Endometrial microvascular endothelial cells (primary cell): ENCODE measurements around the gene RFX5. TPM values are rescaled to one million over a fixed set of nuclear protein-coding genes. Genes with fewer than 3 reads are reported as not detected.
"Not testable (repeated sequence)": the region's sequence is repeated elsewhere in the genome, so short reads cannot be mapped to it uniquely, and the experiment has no call there.

ENCODE experiments used
- in situ Hi-C: cut with HindIII; loops from 2 replicates; pipeline ENCODE4 v1.10.0; 2017; ENCODE audit warnings: low sequenced_read_pairs, low pct_unique_long_range_greater_than_20kb; ENCODE audit errors: inconsistent ontology term
- total RNA-seq: library from RNA; depleted of rRNA; stranded (reverse); fragments of >200 nt; gene quantifications from one replicate; pipeline ENCODE4 v1.2.3, GENCODE V29; 2015; ENCODE audit errors: inconsistent ontology term

Gene RFX5
- total RNA-seq, 1 donor from 2014 or later, result 64.3 TPM

- in situ Hi-C loops, result no loop called here
Observed at GRCh38 chr1:151364996-151365395, 17.9 kb upstream of the RFX5 start.

GRCh38 chr1:151362308-151363155 is 15.5 kb upstream of the RFX5 start:
- in situ Hi-C loops, result no loop called here

- in situ Hi-C loops, result no loop called here
Observed at GRCh38 chr1:151361883-151362282, 14.8 kb upstream of the RFX5 start.

GRCh38 chr1:151356696-151357095 is 9.6 kb upstream of the RFX5 start:
- in situ Hi-C loops, result no loop called here

- in situ Hi-C loops, result no loop called here
Observed at GRCh38 chr1:151352021-151352718, 5.1 kb upstream of the RFX5 start.

GRCh38 chr1:151350323-151350722 is 3.3 kb upstream of the RFX5 start:
- in situ Hi-C loops, result not testable (repeated sequence)

- in situ Hi-C loops, result no loop called here
Observed at GRCh38 chr1:151347523-151348246, 633 bp upstream of the RFX5 start.

GRCh38 chr1:151346082-151346768 is 827 bp downstream of the RFX5 start:
- in situ Hi-C loops, result no loop called here

GRCh38 chr1:151344291-151344690 is 2.8 kb downstream of the RFX5 start:
- in situ Hi-C loops, result no loop called here

GRCh38 chr1:151343587-151343986 is 3.5 kb downstream of the RFX5 start:
- in situ Hi-C loops, result no loop called here

- in situ Hi-C loops, result no loop called here
Observed at GRCh38 chr1:151342569-151342968, 4.5 kb downstream of the RFX5 start.

GRCh38 chr1:151342021-151342420 is 5.0 kb downstream of the RFX5 start:
- in situ Hi-C loops, result no loop called here

GRCh38 chr1:151340870-151341754 is 5.9 kb downstream of the RFX5 start:
- in situ Hi-C loops, result no loop called here

GRCh38 chr1:151336556-151336955 is 10.5 kb downstream of the RFX5 start:
- in situ Hi-C loops, result no loop called here

GRCh38 chr1:151334822-151335221 is 12.2 kb downstream of the RFX5 start:
- in situ Hi-C loops, result no loop called here

GRCh38 chr1:151327903-151328674 is 19.0 kb downstream of the RFX5 start:
- in situ Hi-C loops, result no loop called here

- in situ Hi-C loops, result no loop called here
Observed at GRCh38 chr1:151327223-151327902, 19.7 kb downstream of the RFX5 start, which contains the start of gene PI4KB. Gene PI4KB (minus strand): TSS chr1:151327416. CDS start chr1:151316481, 10,935 bp downstream.
